ENCODE data around the gene NHSL2.

DNA sequence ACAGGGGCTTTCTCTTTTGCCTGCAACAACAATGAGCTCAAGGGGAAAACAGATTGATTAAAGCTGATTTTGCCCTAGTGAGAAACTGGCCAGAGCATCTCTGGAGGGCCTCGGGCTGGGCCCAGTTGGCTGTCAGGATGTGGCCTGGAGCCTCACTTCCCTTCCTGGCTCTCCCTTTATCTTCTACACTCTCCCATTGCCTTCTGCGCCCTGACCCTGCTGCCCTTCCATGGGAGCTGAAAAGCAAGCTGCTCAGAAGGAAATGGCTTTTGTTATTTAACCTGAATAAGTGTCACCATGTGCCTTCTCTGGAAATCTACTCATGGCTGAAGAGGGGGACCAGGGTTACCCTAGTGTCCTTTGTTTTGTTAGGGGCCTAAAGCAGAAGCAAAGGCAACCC lies 43.8 kb downstream of the NHSL2 start:
- TF ChIP-seq, protein P1, sequence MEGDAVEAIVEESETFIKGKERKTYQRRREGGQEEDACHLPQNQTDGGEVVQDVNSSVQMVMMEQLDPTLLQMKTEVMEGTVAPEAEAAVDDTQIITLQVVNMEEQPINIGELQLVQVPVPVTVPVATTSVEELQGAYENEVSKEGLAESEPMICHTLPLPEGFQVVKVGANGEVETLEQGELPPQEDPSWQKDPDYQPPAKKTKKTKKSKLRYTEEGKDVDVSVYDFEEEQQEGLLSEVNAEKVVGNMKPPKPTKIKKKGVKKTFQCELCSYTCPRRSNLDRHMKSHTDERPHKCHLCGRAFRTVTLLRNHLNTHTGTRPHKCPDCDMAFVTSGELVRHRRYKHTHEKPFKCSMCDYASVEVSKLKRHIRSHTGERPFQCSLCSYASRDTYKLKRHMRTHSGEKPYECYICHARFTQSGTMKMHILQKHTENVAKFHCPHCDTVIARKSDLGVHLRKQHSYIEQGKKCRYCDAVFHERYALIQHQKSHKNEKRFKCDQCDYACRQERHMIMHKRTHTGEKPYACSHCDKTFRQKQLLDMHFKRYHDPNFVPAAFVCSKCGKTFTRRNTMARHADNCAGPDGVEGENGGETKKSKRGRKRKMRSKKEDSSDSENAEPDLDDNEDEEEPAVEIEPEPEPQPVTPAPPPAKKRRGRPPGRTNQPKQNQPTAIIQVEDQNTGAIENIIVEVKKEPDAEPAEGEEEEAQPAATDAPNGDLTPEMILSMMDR (IDR thresholded peaks at IDR 0.05) = no peak
- no peak for TF ChIP-seq POLR2AphosphoS5 (IDR thresholded peaks at IDR 0.05)
